Middle frontal gyrus (tissue), 1 donor: ENCODE measurements around the gene SUMF1.
"Not testable (repeated sequence)": the region's sequence is repeated elsewhere in the genome, so short reads cannot be mapped to it uniquely, and the experiment has no call there.

ENCODE experiments used
- DNase-seq: peaks from one replicate; pipeline ENCODE4 v3.0.0-alpha.2; 2015; ENCODE audit warnings: low spot score; ENCODE audit errors: extremely low spot score

SUMF1 gene

GRCh38 chr3:4340411-4341335, 126.4 kb downstream of the SUMF1 start:
- no peak for DNase-seq

GRCh38 chr3:4340077-4340410, 127.0 kb downstream of the SUMF1 start:
- DNase-seq, result no peak

GRCh38 chr3:4338751-4339150, 128.3 kb downstream of the SUMF1 start:
- DNase-seq, result no peak

- no peak for DNase-seq
Measured at GRCh38 chr3:4336850-4337546, 130.1 kb downstream of the SUMF1 start.

GRCh38 chr3:4335840-4336562, 131.1 kb downstream of the SUMF1 start:
- DNase-seq, result no peak

- DNase-seq, result no peak
Measured at GRCh38 chr3:4334548-4334947, 132.5 kb downstream of the SUMF1 start.

- DNase-seq, result no peak
Measured at GRCh38 chr3:4332991-4333390, 134.1 kb downstream of the SUMF1 start.

- DNase-seq, result no peak
Measured at GRCh38 chr3:4332574-4332973, 134.5 kb downstream of the SUMF1 start.

GRCh38 chr3:4332111-4332510, 135.0 kb downstream of the SUMF1 start:
- no peak for DNase-seq

GRCh38 chr3:4329806-4330205, 137.3 kb downstream of the SUMF1 start:
- not testable (repeated sequence) for DNase-seq

GRCh38 chr3:4326868-4327267, 140.2 kb downstream of the SUMF1 start:
- no peak for DNase-seq

- no peak for DNase-seq
Measured at GRCh38 chr3:4323246-4324027, 143.6 kb downstream of the SUMF1 start.

GRCh38 chr3:4322635-4323034, 144.4 kb downstream of the SUMF1 start:
- no peak for DNase-seq

GRCh38 chr3:4321732-4322131, 145.3 kb downstream of the SUMF1 start:
- no peak for DNase-seq

- DNase-seq, result no peak
Measured at GRCh38 chr3:4320096-4320911, 146.8 kb downstream of the SUMF1 start.

- DNase-seq, result no peak
Measured at GRCh38 chr3:4314688-4315087, 152.4 kb downstream of the SUMF1 start.

- DNase-seq, result no peak
Measured at GRCh38 chr3:4313606-4314293, 153.3 kb downstream of the SUMF1 start.

GRCh38 chr3:4311496-4311895, 155.6 kb downstream of the SUMF1 start:
- DNase-seq, result no peak
